ENCODE results near the gene OSBPL10. TPM values are rescaled to one million over a fixed set of nuclear protein-coding genes. Genes with fewer than 3 reads are reported as not detected.
"Not testable (repeated sequence)": the region's sequence is repeated elsewhere in the genome, so short reads cannot be mapped to it uniquely, and the experiment has no call there.

Gene OSBPL10
- total and polyA plus RNA-seq, 2 donors (not counting 1 experiment from before 2014, with no cell fraction given) = 7.1 to 7.5 TPM

- Histone ChIP-seq H3K27me3 (ENCODE audit: control insufficient read depth, insufficient read depth, low read length) (no peaks in the 10 kb centered on the region), H3K9ac (ENCODE audit: insufficient read depth, low read length) (no peak overlapping the region), H3K4me2 (ENCODE audit: extremely low read depth, insufficient read depth, low read length) (no peak overlapping the region), H3K4me1 (ENCODE audit: control insufficient read depth, extremely low read depth, insufficient read depth, low read length) (no peaks in the 10 kb centered on the region), H2AFZ (ENCODE audit: low read length) (no peak overlapping the region), H4K20me1 (ENCODE audit: control insufficient read depth, extremely low read depth, insufficient read depth, low read length) (no peaks in the 10 kb centered on the region), H3K27ac (ENCODE audit: insufficient read depth, low read length) (no peak overlapping the region), H3K36me3 (ENCODE audit: control insufficient read depth, insufficient read depth, low read length) (no peaks in the 10 kb centered on the region), H3K9me3 (ENCODE audit: control insufficient read depth, insufficient read depth, low read depth, low read length) (no peaks in the 10 kb centered on the region), H3K4me3 (replicated peaks in 1 of 4; ENCODE audit: control extremely low read depth in 1 of 4, insufficient read depth in 1 of 4, low read depth in 3 of 4, low read length in 4 of 4) (no peak overlapping the region), H3K79me2 (ENCODE audit: control insufficient read depth, insufficient read depth, low read length) (no peaks in the 10 kb centered on the region)
- peak; percentile 29 to 34 for DNase-seq (ENCODE audit: low read depth in 2 of 2)
- TF ChIP-seq CTCF (conservative IDR thresholded peaks at IDR 0.05 in 1 of 2, IDR thresholded peaks at IDR 0.05 in 1 of 2; ENCODE audit: low read depth in 1 of 2, low read length in 2 of 2) = no peak
- no peak for TF ChIP-seq EZH2 (IDR thresholded peaks at IDR 0.05; ENCODE audit: low read length, missing control alignments)
Measured at GRCh38 chr3:31862666-31863279, 118.3 kb downstream of the OSBPL10 start.

GRCh38 chr3:31861826-31862225, 119.2 kb downstream of the OSBPL10 start:
- H4K20me1 ChIP-seq (ENCODE audit: control insufficient read depth, extremely low read depth, insufficient read depth, low read length) = no peaks in the 10 kb centered on the region
- H3K27ac ChIP-seq (ENCODE audit: insufficient read depth, low read length) = no peak overlapping the region
- H3K9ac ChIP-seq (ENCODE audit: insufficient read depth, low read length) = no peak overlapping the region
- no peaks in the 10 kb centered on the region for H3K79me2 ChIP-seq (ENCODE audit: control insufficient read depth, insufficient read depth, low read length)
- no peaks in the 10 kb centered on the region for H3K36me3 ChIP-seq (ENCODE audit: control insufficient read depth, insufficient read depth, low read length)
- H3K4me3 ChIP-seq (replicated peaks in 1 of 4; ENCODE audit: control extremely low read depth in 1 of 4, insufficient read depth in 1 of 4, low read depth in 3 of 4, low read length in 4 of 4) = no peak overlapping the region
- H3K4me2 ChIP-seq (ENCODE audit: extremely low read depth, insufficient read depth, low read length) = no peak overlapping the region
- no peaks in the 10 kb centered on the region for H3K27me3 ChIP-seq (ENCODE audit: control insufficient read depth, insufficient read depth, low read length)
- H2AFZ ChIP-seq (ENCODE audit: low read length) = no peak overlapping the region
- no peaks in the 10 kb centered on the region for H3K4me1 ChIP-seq (ENCODE audit: control insufficient read depth, extremely low read depth, insufficient read depth, low read length)
- H3K9me3 ChIP-seq (ENCODE audit: control insufficient read depth, insufficient read depth, low read depth, low read length) = no peaks in the 10 kb centered on the region
- no peak for DNase-seq (ENCODE audit: low read depth in 2 of 2)
- TF ChIP-seq CTCF (conservative IDR thresholded peaks at IDR 0.05 in 1 of 2, IDR thresholded peaks at IDR 0.05 in 1 of 2; ENCODE audit: low read depth in 1 of 2, low read length in 2 of 2) (no peak), EZH2 (IDR thresholded peaks at IDR 0.05; ENCODE audit: low read length, missing control alignments) (no peak)

- not testable (repeated sequence) for H3K36me3 ChIP-seq (ENCODE audit: control insufficient read depth, insufficient read depth, low read length); H3K4me1 ChIP-seq (ENCODE audit: control insufficient read depth, extremely low read depth, insufficient read depth, low read length); H3K27me3 ChIP-seq (ENCODE audit: control insufficient read depth, insufficient read depth, low read length); H4K20me1 ChIP-seq (ENCODE audit: control insufficient read depth, extremely low read depth, insufficient read depth, low read length); H3K9me3 ChIP-seq (ENCODE audit: control insufficient read depth, insufficient read depth, low read depth, low read length); DNase-seq (ENCODE audit: low read depth in 2 of 2); H3K27ac ChIP-seq (ENCODE audit: insufficient read depth, low read length); H3K4me3 ChIP-seq (replicated peaks in 1 of 4; ENCODE audit: control extremely low read depth in 1 of 4, insufficient read depth in 1 of 4, low read depth in 3 of 4, low read length in 4 of 4); H3K79me2 ChIP-seq (ENCODE audit: control insufficient read depth, insufficient read depth, low read length); H2AFZ ChIP-seq (ENCODE audit: low read length); H3K9ac ChIP-seq (ENCODE audit: insufficient read depth, low read length); H3K4me2 ChIP-seq (ENCODE audit: extremely low read depth, insufficient read depth, low read length)
Measured at GRCh38 chr3:31860642-31861041, 120.4 kb downstream of the OSBPL10 start.

All from fibroblast of lung (primary cell).